ENCODE measurements around the gene MRPL1.

MRPL1 gene

DNA sequence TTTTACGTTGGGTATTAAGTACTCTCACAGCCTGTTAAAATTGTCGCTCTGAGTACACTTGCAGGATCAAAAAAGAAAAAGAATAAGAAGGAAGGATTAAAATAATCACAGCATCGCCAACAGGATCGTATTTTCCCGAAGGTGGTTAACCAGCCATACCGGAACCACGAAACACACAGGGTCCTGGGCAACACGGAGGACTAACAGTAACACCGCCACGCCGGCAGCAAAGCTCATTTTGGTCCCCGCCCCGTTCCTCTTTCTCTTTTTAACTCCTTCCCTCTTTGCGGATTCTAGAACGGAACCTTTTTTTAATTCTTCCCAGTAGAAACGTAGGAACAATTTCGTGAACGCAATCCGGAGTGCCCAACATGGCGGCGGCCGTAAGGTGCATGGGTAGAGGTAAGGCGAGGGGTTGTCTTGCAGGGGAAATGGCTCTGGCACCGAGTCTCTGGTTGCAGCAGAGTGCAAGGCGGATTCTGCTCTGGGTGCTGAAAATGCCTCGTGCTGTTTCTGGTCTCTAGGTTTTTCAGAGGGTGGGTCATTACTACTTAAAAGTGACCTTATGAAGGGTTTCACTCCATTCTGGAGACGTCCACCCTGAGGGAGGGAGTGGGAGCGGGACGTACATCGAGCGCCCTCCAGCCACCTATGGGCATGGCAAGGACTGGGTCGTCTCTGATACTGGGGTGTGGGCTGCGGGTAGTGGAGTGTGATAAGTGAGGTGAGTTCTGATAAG, at the start of gene MRPL1:
Gene MRPL1, plus strand, starts transcription at position 353 of the 739 bp plus-strand sequence. Its CDS starts 19 bp downstream, at position 372.
- peak; percentile 72 to 83 for DNase-seq (ENCODE audit: low read depth in 2 of 2)

- DNase-seq (ENCODE audit: low read depth in 2 of 2): no peak
These were observed 47.0 kb upstream of the MRPL1 start for GRCh38 chr4:77815636-77816035.

DNA sequence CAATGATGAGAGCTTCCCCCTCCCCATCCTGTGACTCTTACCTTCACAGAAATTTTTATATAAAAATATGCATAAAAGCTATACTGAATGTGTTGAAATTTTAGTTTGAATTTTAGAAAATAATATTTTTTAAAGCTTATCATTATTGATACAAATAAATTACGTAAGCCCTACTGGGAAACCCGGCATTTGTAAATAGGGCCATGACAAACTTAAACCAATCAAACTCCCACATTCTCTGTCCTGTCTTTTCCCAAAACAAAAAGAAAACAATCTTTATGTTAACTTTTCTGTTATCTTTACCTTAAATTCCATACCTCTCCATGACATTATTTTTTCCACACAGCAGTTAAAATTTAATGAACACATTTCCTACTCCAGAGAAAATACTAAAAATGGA, 46.1 kb upstream of the MRPL1 start:
- no peak for DNase-seq (ENCODE audit: low read depth in 2 of 2)

- no peak for DNase-seq (ENCODE audit: low read depth in 2 of 2)
These were observed 45.1 kb upstream of the MRPL1 start for GRCh38 chr4:77817304-77818072.

DNA sequence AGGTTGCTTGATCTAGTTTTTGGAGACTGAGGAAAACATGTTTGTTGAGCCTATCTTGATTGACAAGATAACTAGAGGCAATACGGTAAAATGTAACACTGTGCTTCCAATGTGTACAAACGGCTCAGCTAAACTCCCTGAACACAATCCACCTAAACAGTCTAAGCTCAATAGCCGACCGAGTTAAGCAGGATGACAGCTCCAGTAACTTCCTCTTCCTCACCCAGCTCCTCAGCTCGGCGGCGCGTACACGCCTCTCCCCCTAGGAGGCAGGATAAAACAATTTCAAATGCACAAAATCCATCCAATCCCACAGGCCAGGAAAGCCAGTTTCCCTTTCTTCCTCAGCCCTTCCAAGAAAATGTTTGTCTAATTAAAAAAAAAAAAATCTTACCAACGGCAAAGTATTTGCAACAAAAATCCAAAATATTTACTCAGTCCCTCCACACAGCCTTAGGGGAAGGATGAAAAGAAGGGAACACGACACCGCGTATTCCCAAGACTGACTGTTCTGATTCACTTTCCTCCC, 44.5 kb upstream of the MRPL1 start:
- no peak for DNase-seq (ENCODE audit: low read depth in 2 of 2)

DNA sequence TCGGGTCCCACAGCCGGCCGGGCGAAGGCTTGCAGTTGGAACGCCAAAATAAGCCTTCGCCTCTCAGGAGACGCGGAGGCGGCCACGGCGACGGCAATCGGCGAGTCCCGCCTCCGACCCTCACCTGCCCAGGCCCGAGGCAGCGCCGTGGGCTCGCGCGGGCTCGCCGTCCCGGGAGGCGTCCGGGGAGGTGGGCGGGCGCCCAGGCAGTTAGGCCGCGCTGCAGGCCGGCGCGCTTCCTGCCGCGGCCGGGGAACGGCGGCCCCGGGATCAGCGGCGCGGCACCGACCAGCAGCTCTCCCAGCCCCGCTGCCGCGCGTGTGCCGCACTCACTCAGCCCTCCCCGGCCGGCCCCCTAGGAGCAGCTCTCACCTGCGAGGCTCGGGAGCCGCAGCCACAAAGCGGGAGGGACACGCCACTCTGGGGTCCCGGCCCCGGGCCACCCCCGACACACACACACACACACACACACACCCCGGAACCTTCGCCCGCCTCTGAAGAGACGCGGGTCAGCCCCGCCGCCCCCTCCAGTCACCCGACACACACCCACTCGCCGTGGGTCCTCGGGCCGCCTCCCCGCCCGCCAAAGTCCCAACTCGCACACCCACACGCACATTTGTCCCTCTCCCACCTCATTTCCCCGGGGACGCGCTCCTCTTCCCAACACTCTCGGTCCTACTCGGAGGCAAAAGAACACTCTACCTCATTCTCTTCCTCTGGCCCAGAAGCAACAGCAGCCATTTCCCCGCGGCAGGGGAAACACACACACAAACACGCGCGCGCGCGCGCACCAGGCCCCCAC, 43.8 kb upstream of the MRPL1 start, which contains the start of gene CNOT6L:
Gene CNOT6L, minus strand, starts transcription at position 767 of the 802 bp plus-strand sequence. Its CDS starts 60 bp downstream, at position 707.
- DNase-seq (ENCODE audit: low read depth in 2 of 2): peak; percentile 26 to 75

DNA sequence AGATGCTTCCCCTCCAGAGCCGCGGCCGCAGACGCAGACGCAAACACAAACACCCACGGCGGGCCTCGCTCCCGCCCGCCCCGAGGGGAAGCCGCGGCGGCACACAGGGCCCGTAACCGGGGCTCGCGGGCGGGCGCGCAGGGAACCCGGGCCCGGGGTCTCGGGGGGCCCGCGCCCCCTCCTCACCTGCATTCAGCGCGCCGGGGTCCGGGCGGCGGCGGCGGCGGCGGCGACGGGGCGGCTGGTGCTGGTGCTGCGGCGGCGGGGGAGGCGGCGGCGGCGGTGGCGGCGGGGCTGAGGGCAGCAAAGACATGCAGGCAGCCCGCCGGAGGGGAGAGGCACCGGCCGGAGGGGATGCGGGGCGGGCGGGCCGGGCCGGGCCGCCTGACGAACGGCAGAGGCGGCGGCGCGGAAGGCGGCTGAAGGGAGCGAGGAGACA, 43.2 kb upstream of the MRPL1 start:
- DNase-seq (ENCODE audit: low read depth in 2 of 2): peak in 1 of 2 donors; percentile 70

- peak; percentile 87 for DNase-seq (ENCODE audit: low read depth in 2 of 2)
These were observed 42.6 kb upstream of the MRPL1 start for GRCh38 chr4:77819843-77820648.

DNA sequence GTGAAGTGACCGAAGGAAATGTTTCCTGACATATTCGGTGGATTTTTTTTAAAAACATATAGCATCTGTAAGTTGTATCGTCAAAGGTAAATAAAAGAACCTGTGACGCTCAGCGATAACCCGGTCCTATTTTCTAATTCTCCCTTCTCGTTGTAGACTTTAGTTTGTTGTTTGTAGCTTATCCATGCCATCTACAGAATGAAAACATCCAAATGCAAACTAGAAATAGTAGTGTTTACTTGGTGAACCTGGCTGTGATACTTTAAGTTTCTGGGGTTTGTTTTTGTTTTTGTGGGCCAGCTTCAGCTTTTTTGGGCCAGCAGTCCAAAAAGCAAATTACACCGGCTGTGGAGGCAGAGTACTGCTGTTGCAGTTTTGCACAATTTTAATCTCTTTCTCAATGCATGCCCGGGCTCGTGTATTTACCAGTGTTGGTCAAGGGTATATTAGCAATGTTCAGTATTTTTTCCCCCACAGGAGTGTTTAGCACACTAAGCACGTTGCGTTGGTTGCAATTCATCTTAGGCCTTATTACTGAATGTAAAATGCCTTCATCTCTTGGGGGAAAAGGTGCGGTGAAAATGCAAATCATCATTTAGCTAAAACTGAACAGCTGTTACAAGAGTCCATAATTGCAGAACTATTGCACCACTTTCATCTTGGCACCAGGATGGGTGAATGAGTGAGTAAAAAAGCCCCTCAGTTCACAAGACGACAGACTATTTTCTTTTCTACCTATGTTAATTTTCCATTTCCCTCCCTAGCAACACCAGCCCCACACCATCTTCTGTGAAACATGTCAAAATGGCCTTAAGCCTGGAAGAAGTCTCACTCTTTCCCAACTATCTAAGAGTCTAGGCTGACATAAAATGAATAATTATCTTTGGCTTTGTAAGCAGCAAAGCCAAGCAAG, 41.7 kb upstream of the MRPL1 start:
- no peak for DNase-seq (ENCODE audit: low read depth in 2 of 2)

DNA sequence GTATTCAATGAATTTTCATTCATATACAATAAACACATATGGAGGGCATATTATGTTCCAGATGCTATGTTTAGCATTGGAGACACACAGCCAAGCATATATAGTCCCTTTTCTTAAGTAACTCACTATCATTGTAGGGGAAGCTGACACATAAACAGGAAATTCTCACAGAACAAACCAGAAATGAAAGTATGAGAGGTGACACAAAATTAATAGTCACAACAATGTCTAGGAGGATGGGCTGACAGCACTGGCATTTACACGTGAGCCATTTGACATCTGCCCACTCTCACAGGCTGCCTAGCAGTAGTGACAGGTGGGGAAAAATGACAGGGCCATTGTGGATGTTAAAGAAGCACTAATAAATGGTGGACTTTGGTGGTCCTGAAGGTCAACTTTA, 40.9 kb upstream of the MRPL1 start:
- DNase-seq (ENCODE audit: low read depth in 2 of 2): peak in 1 of 2 donors; percentile 27

DNA sequence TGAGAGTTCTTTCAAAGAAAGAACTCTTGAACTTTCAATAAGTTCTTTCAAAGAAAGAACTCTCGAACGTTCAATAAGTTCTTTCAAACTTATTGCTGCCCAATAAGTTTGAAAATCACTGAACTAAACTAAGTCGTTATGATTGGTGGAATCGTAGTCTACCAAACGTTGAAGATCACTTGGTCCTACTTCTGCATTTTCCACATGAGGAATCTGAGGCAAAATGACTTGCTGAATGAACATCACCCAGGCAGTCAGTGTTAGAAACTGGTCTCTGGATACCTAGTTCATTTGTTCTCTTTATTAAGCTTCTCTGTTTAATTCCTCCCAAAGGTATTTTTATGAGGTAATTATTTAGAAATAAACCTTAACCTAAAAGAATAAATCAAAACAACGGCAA, 36.4 kb upstream of the MRPL1 start:
- DNase-seq (ENCODE audit: low read depth in 2 of 2): no peak

DNA sequence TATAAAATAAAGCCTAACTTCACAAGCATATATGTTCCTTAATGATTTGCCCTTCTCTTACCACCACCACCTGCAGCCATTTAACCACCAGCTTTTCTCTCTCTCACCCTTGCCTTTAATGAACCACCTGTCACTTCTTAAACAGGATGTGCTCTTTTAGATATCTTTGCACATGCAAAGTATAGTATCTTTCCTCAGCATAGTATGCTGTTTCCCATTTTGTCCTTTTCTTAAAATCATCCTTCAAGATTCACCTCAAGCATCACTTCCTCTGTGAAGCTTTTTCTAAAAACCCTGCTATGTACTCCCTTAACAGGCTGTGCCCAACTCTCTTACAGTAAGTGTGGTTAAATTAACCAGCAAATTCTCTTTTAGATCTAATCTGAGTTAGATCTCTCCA, 35.3 kb upstream of the MRPL1 start:
- DNase-seq (ENCODE audit: low read depth in 2 of 2): no peak

DNA sequence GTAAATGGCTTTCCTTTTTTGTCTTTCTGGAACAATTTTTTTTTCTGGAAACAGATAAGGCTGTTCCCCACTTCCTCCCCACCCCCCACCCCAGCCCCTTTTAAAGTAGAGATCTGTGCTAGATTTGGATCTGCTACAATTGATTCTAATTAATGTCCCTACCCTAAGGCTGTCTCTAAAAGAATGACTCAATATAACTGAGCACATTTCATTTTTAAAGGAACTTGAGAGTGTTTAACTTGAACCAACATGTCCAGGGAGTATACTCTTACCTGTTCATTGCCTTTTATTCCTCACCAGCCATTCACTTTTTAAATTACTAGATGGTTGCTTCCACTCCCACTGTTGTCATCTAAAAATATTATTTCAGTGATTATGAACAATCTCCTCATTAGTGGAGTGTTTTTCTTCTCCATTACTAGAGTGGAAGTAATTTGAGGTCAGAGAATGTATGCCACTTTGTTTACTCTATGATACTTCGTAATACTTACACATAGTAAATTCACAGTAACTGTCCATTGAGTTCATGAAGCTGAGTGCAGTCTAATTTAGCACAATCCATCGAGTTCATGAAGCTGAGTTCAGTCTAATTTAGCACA, 29.4 kb upstream of the MRPL1 start:
- no peak for DNase-seq (ENCODE audit: low read depth in 2 of 2)

- DNase-seq (ENCODE audit: low read depth in 2 of 2): no peak
These were observed 28.2 kb upstream of the MRPL1 start for GRCh38 chr4:77834403-77834802.

GRCh38 chr4:77843628-77844027, 19.0 kb upstream of the MRPL1 start:
- DNase-seq (ENCODE audit: low read depth in 2 of 2): no peak

- no peak for DNase-seq (ENCODE audit: low read depth in 2 of 2)
These were observed 18.3 kb upstream of the MRPL1 start for GRCh38 chr4:77844363-77844762.

DNA sequence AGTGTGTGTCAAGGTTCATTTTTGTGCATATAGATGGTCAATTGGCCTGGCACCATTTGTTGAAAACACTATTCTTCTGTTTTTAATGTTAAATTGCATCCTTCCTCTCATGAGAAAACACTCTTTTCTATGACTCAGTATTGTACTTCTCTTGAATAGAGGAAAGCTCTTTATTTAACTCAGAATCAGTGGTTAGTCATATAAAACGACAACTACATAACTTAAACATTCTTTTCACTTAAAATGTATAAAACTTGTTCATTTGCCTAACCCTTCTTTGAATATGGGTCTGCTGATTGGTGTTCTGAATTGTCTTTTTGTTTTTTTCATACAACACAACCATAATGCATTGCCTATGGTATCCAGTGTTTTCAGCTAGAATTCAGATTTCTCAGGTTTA, 17.2 kb upstream of the MRPL1 start:
- no peak for DNase-seq (ENCODE audit: low read depth in 2 of 2)

DNA sequence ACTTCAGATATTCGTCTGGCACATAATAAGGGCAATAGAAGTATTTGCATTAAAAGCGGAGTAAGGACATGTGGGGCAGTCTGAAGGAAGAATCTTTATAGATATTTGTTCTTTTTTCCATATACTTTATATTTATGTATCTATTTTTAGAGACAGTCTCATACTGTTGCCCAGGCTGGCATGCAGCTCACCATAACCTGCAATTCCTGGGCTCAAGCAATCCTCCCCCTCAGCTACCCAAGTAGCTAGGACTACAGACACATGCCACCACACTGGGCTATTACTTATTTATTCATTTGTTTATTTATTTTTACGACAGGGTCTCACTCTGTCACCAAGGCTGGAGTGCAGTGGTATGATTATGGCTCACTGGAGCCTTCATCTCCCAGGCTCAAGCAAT, 16.7 kb upstream of the MRPL1 start:
- no peak for DNase-seq (ENCODE audit: low read depth in 2 of 2)

DNA sequence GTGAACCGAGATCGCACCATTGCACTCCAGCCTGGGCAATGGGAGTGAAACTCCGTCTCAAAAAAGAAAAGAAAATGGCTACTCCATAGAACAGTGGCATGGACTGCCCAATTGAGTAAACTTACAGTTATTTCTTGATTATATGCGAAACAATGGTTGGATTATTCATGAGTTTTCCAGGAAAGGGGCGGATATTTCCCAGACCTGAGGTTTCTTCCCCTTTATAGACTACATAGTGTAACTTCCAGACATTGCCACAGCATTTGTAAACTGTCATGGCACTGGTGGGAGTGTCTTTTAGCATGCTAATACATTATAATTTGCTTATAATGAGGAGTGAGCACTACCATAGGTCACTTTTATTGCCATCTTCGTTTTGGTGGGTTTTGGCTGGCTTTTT, 14.1 kb upstream of the MRPL1 start:
- no peak for DNase-seq (ENCODE audit: low read depth in 2 of 2)

All from stimulated activated CD8-positive, alpha-beta memory T cell treated with anti-CD3 and anti-CD28 coated beads, Interleukin-15, amount 100 ng/mL, for 4 hours (primary cell).